H1 (cell line): ENCODE measurements around the gene RMRP. TPM values are rescaled to one million over a fixed set of nuclear protein-coding genes. Genes with fewer than 3 reads are reported as not detected.
A peak's percentile ranks its signal among the peaks of the same experiment; 100 is the strongest.

Source experiments
- BCL11A ChIP-seq, 2 experiments: IDR thresholded peaks; one replicate each; pipeline ENCODE4 v1.6.1; 2011; ENCODE audit warnings: low read depth in 2 of 2, low read length in 2 of 2, mild to moderate bottlenecking in 2 of 2
- CHD1 ChIP-seq: IDR thresholded peaks from 2 replicates; pipeline ENCODE4 v1.6.1; 2012; ENCODE audit warnings: low read depth, low read length, improper control_type of control experiment
- CTCF ChIP-seq, 3 experiments: IDR thresholded peaks; 1 replicate in 2 of 3; 2 replicates in 1 of 3; pipeline versions ENCODE4 v1.5.1 to v1.6.1; 2011; ENCODE audit warnings: low read length in 3 of 3, mild to moderate bottlenecking in 3 of 3, inconsistent platforms in 2 of 3, low read depth in 1 of 3, moderate library complexity in 1 of 3; ENCODE audit not compliant: insufficient read depth in 1 of 3; ENCODE audit errors: control extremely low read depth in 1 of 3
- EZH2 ChIP-seq: fragments of 200-600 bp; sonication (generic); IDR thresholded peaks from 2 replicates; pipeline ENCODE4 v1.7.1; 2012; ENCODE audit warnings: low read depth, mild to moderate bottlenecking, moderate library complexity, low read length, inconsistent platforms; ENCODE audit not compliant: severe bottlenecking
- HDAC2 ChIP-seq, 2 experiments: fragments of 300-600 bp in 1 of 2; sonication (generic) in 1 of 2; IDR thresholded peaks; 2 replicates each; pipeline ENCODE4 v1.6.1; 2011 to 2012; ENCODE audit warnings: low read depth in 2 of 2, low read length in 2 of 2, mild to moderate bottlenecking in 2 of 2, moderate library complexity in 2 of 2, borderline replicate concordance in 1 of 2, inconsistent platforms in 1 of 2
- HDAC6 ChIP-seq: IDR thresholded peaks from one replicate; pipeline ENCODE4 v1.7.1; 2012; ENCODE audit warnings: low read depth, mild to moderate bottlenecking, inconsistent platforms, low read length, moderate library complexity
- POLR2AphosphoS5 ChIP-seq: IDR thresholded peaks from 2 replicates; pipeline ENCODE4 v1.6.1; 2011; ENCODE audit warnings: low read depth, low read length
- RAD21 ChIP-seq, 2 experiments: IDR thresholded peaks in 1 of 2; conservative IDR thresholded peaks in 1 of 2; 2 replicates each; pipeline ENCODE4 v1.6.1; 2011; ENCODE audit warnings: low read depth in 2 of 2, low read length in 2 of 2, improper control_type of control experiment in 1 of 2, inconsistent platforms in 1 of 2, mild to moderate bottlenecking in 1 of 2, moderate library complexity in 1 of 2
- polyA plus RNA-seq, 7 experiments: library from polyadenylated mRNA; depleted of rRNA in 3 of 7; stranded (reverse) in 5 of 7; unstranded in 2 of 7; fragments of >200 nt in 5 of 7; fragments of 200-250 nt in 2 of 7; gene quantifications; 1 replicate in 5 of 7; 2 replicates in 1 of 7; 4 replicates in 1 of 7; pipeline versions ENCODE4 v1.2.1 to v1.2.3, GENCODE V29; 2011 to 2013; ENCODE audit warnings: missing spikeins in 2 of 7, mixed read lengths in 2 of 7
- total RNA-seq: library from RNA; stranded (reverse); fragmentation: NEBNext Ultra II Directional; extraction: Animal tissue kit (Norgen Biotek cat#: 25700); gene quantifications from 2 replicates; pipeline ENCODE4 v1.2.1, GENCODE V29; 2021

RMRP gene
- total and polyA plus RNA-seq, 2 of the 8 experiments (the other 6 are each of a cell fraction or from before 2014, with no cell fraction given): 169 to 14,987 TPM

- TF ChIP-seq BCL11A (IDR thresholded peaks at IDR 0.05; ENCODE audit: low read depth in 2 of 2, low read length in 2 of 2) (no peak), EZH2 (no peak), RAD21 (IDR thresholded peaks at IDR 0.05 in 1 of 2, conservative IDR thresholded peaks at IDR 0.05 in 1 of 2; ENCODE audit: low read depth in 2 of 2, low read length in 2 of 2) (peak; percentile 55 to 69; a peak in 3 of 4 replicates), POLR2AphosphoS5 (peak; percentile 29; the same call in 1 of the 2 replicates), HDAC6 (no peak), CTCF (IDR thresholded peaks at IDR 0.05; ENCODE audit: control extremely low read depth in 1 of 3, insufficient read depth in 1 of 3, low read depth in 1 of 3, low read length in 3 of 3) (peak; percentile 64 to 71 (median 64)), CHD1 (no peak), HDAC2 (IDR thresholded peaks at IDR 0.05; ENCODE audit: borderline replicate concordance in 1 of 2, low read depth in 2 of 2, low read length in 2 of 2) (peak in 1 of 2 experiments; percentile 68; a peak in 2 of 4 replicates)
Observed at GRCh38 chr9:35658137-35658967, 533 bp upstream of the RMRP start, which contains the start of gene CCDC107 (continued).
